ENCODE measurements around the gene PIGW.

PIGW gene

GRCh38 chr17:36566081-36566480, 31.3 kb downstream of the PIGW start:
- Histone ChIP-seq H3K27ac (no peak overlapping the region), H3K9me3 (no peaks in the 10 kb centered on the region), H3K36me3 (peaks cover 87% of the 10 kb centered on the region), H3K27me3 (no peaks in the 10 kb centered on the region), H3K4me1 (ENCODE audit: control insufficient read depth in 1 of 2, insufficient read depth in 1 of 2, low read depth in 1 of 2, low read length in 1 of 2) (no peaks in the 10 kb centered on the region), H3K4me3 (ENCODE audit: low read depth in 1 of 2, low read length in 1 of 2) (no peak overlapping the region)
- TF ChIP-seq CTCF (IDR thresholded peaks at IDR 0.05) = no peak

GRCh38 chr17:36575028-36575427, 40.2 kb downstream of the PIGW start:
- no peak for TF ChIP-seq CTCF (IDR thresholded peaks at IDR 0.05)
- Histone ChIP-seq H3K27me3 (no peaks in the 10 kb centered on the region), H3K27ac (no peak overlapping the region), H3K4me3 (ENCODE audit: low read depth in 1 of 2, low read length in 1 of 2) (no peak overlapping the region), H3K9me3 (no peaks in the 10 kb centered on the region), H3K36me3 (peaks cover 76% of the 10 kb centered on the region), H3K4me1 (ENCODE audit: control insufficient read depth in 1 of 2, insufficient read depth in 1 of 2, low read depth in 1 of 2, low read length in 1 of 2) (no peaks in the 10 kb centered on the region)

- no peak for TF ChIP-seq CTCF (IDR thresholded peaks at IDR 0.05)
- no peaks in the 10 kb centered on the region for H3K27me3 ChIP-seq
- no peak overlapping the region for H3K27ac ChIP-seq
- peaks cover 77% of the 10 kb centered on the region for H3K36me3 ChIP-seq
- H3K4me1 ChIP-seq (ENCODE audit: control insufficient read depth in 1 of 2, insufficient read depth in 1 of 2, low read depth in 1 of 2, low read length in 1 of 2) = no peaks in the 10 kb centered on the region
- H3K4me3 ChIP-seq (ENCODE audit: low read depth in 1 of 2, low read length in 1 of 2) = no peak overlapping the region
- H3K9me3 ChIP-seq = no peaks in the 10 kb centered on the region
Observed at GRCh38 chr17:36576793-36577192, 42.0 kb downstream of the PIGW start.

GRCh38 chr17:36578671-36579070, 43.9 kb downstream of the PIGW start:
- Histone ChIP-seq H3K4me3 (ENCODE audit: low read depth in 1 of 2, low read length in 1 of 2) (no peak overlapping the region), H3K4me1 (ENCODE audit: control insufficient read depth in 1 of 2, insufficient read depth in 1 of 2, low read depth in 1 of 2, low read length in 1 of 2) (no peaks in the 10 kb centered on the region), H3K36me3 (peaks cover 79% of the 10 kb centered on the region), H3K9me3 (no peaks in the 10 kb centered on the region), H3K27ac (no peak overlapping the region), H3K27me3 (no peaks in the 10 kb centered on the region)
- no peak for TF ChIP-seq CTCF (IDR thresholded peaks at IDR 0.05)

GRCh38 chr17:36583787-36584186, 49.0 kb downstream of the PIGW start:
- Histone ChIP-seq H3K36me3 (peaks cover 99% of the 10 kb centered on the region), H3K27ac (no peak overlapping the region), H3K4me1 (ENCODE audit: control insufficient read depth in 1 of 2, insufficient read depth in 1 of 2, low read depth in 1 of 2, low read length in 1 of 2) (no peaks in the 10 kb centered on the region), H3K27me3 (no peaks in the 10 kb centered on the region), H3K4me3 (ENCODE audit: low read depth in 1 of 2, low read length in 1 of 2) (no peak overlapping the region), H3K9me3 (no peaks in the 10 kb centered on the region)
- no peak for TF ChIP-seq CTCF (IDR thresholded peaks at IDR 0.05)

GRCh38 chr17:36586138-36586537, 51.4 kb downstream of the PIGW start:
- Histone ChIP-seq H3K9me3 (no peaks in the 10 kb centered on the region), H3K4me1 (ENCODE audit: control insufficient read depth in 1 of 2, insufficient read depth in 1 of 2, low read depth in 1 of 2, low read length in 1 of 2) (peaks cover 2 to 5% of the 10 kb centered on the region in 2 experiments), H3K36me3 (peaks cover 99% of the 10 kb centered on the region), H3K27me3 (no peaks in the 10 kb centered on the region), H3K27ac (no peak overlapping the region), H3K4me3 (ENCODE audit: low read depth in 1 of 2, low read length in 1 of 2) (no peak overlapping the region)
- no peak for TF ChIP-seq CTCF (IDR thresholded peaks at IDR 0.05)

All from neutrophil (primary cell).